ENCODE data around the gene KLF16. TPM values are rescaled to one million over a fixed set of nuclear protein-coding genes. Genes with fewer than 3 reads are reported as not detected.
"Not testable (repeated sequence)": the region's sequence is repeated elsewhere in the genome, so short reads cannot be mapped to it uniquely, and the experiment has no call there.

KLF16 gene
- total and polyA plus RNA-seq, 3 experiments from 2014 or later = 0.92 to 43.1 (median 42.8) TPM

- ChIA-PET CTCF (interaction anchor here (0.8 to 4.8 kb wide), 5 partner anchors 9 to 19 kb away, joined by 4 to 20 read pairs (median 5); no protein-coding TSS in a partner anchor), POLR2A (no interaction called here)
- H3K4me3 Mint-ChIP-seq = peak overlapping the region; percentile 94 to 100 (median 99)
- peak overlapping the region; percentile 70 for H3K4me3 ChIP-seq (ENCODE audit: low read length)
- H3K27me3 Mint-ChIP-seq = peaks cover 0 to 10% of the 10 kb centered on the region in 2 donors
- DNase-seq = peak in 2 of 5 donors; percentile 44 to 62
- H3K27ac ChIP-seq (ENCODE audit: low read depth, low read length) = peak overlapping the region; percentile 96
- H3K4me1 Mint-ChIP-seq = peaks cover 26 to 45% (median 28%) of the 10 kb centered on the region in 3 donors
- peaks cover 3 to 34% (median 6%) of the 10 kb centered on the region in 3 donors for H3K36me3 Mint-ChIP-seq
- H3K9me3 Mint-ChIP-seq = peaks cover 0 to 5% (median 0%) of the 10 kb centered on the region in 5 donors
- peaks cover 34% of the 10 kb centered on the region for H3K4me1 ChIP-seq (ENCODE audit: insufficient read depth, low read length)
- no peaks in the 10 kb centered on the region for H3K27me3 ChIP-seq (ENCODE audit: insufficient read depth, low read length, poor library complexity, severe bottlenecking)
- peak overlapping the region; percentile 96 to 100 (median 100) for H3K27ac Mint-ChIP-seq
- no peaks in the 10 kb centered on the region for H3K9me3 ChIP-seq (ENCODE audit: low read length)
- peaks cover 5% of the 10 kb centered on the region for H3K36me3 ChIP-seq (ENCODE audit: insufficient read depth, low read length)
These were observed 20.4 kb upstream of the KLF16 start for GRCh38 chr19:1883784-1884183.

DNA sequence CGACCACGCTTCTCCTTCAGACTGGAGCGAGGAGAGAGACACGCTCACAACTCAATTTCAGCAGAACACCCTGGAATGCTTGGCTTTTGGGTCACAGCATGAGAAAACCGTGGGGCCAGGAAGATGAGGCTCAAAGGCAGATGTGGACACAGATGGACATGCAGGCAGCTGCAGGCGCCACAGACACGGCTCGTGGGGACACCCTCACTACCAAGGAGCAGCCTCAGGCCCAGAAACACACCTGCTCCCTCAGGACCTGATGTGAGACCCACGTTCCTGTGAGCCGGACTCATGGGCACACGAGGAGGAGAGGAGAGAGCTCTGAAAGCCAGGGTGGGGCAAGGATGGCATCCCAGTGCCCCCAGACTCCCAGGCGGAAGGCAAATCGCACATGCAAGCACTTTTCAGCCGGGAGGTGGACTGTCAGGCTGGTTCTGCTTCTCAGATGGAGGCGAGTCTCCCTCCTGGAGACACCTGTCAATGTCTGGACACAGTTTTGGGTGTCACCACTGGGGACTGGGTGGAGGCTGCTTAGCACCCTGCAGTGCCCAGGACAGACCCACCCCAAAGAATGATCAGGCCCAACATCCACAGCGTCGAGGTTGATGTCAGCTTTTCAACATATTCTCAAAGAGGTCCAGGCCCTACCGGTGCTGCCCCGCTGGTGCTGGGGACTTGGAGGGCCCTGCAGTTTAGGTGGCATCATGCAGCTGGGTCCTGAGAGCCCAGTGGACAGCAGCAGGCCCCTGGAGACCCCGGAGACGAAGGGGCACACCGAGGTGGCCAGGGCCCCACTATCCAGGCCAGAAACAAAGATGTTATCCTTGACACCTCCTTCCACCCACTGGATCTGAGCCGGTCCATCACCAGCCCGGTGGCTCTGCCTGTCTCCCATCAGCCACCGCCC, 19.7 kb upstream of the KLF16 start:
- no peaks in the 10 kb centered on the region for H3K27me3 ChIP-seq (ENCODE audit: insufficient read depth, low read length, poor library complexity, severe bottlenecking)
- peaks cover 26 to 45% (median 28%) of the 10 kb centered on the region in 3 donors for H3K4me1 Mint-ChIP-seq
- H3K9me3 ChIP-seq (ENCODE audit: low read length) = no peaks in the 10 kb centered on the region
- peaks cover 0 to 10% of the 10 kb centered on the region in 2 donors for H3K27me3 Mint-ChIP-seq
- H3K27ac ChIP-seq (ENCODE audit: low read depth, low read length) = peak overlapping the region; percentile 96
- peaks cover 0 to 5% (median 0%) of the 10 kb centered on the region in 5 donors for H3K9me3 Mint-ChIP-seq
- peaks cover 34% of the 10 kb centered on the region for H3K4me1 ChIP-seq (ENCODE audit: insufficient read depth, low read length)
- DNase-seq = no peak
- POLR2A ChIA-PET = interaction anchor here (1.2 to 1.3 kb wide), 2 partner anchors 10 to 387 kb away, joined by 3 read pairs; no protein-coding TSS in a partner anchor
- peak overlapping the region; percentile 70 for H3K4me3 ChIP-seq (ENCODE audit: low read length)
- peaks cover 3 to 39% (median 6%) of the 10 kb centered on the region in 3 donors for H3K36me3 Mint-ChIP-seq
- H3K4me3 Mint-ChIP-seq = peak overlapping the region; percentile 94 to 100 (median 99)
- H3K27ac Mint-ChIP-seq = peak overlapping the region; percentile 96 to 100 (median 100)
- CTCF ChIA-PET = interaction anchor here (1.5 to 4.8 kb wide), 4 partner anchors 15 to 20 kb away, joined by 4 to 20 read pairs (median 13); no protein-coding TSS in a partner anchor
- H3K36me3 ChIP-seq (ENCODE audit: insufficient read depth, low read length) = peaks cover 5% of the 10 kb centered on the region

DNA sequence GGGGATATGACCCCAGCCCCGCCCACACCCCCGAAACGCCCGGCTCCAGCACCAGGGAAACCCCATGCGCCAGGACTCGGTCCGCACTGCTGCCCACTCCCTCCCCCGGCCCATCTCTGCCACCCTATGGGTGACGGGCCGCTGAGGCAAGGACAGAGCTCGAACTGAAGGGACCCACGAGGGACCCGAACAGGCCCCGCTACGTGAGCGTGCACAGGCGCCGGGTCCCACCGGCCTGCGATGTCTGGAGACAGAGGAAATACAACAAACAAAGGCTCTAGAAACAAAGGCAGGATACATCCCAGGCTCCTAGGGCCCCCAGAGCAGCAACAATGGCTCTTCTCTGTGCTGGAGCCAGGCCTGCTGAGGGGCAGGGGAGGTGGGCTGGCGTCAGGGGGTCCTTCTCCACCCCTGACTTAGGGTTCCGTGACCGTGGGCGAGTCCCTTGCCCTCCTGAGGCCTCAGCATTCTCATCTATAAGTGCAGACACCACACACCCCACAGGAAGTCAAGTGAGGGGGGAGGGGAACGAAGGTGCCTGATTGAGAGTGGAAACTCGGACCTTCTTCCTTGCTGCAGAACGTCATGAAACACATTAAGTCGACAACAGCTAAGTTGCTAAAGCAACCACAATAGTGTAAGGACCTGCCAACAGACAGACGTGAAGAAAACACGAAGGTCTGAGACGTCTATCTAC, 18.9 kb upstream of the KLF16 start:
- peaks cover 5% of the 10 kb centered on the region for H3K36me3 ChIP-seq (ENCODE audit: insufficient read depth, low read length)
- peaks cover 0 to 10% of the 10 kb centered on the region in 2 donors for H3K27me3 Mint-ChIP-seq

DNA sequence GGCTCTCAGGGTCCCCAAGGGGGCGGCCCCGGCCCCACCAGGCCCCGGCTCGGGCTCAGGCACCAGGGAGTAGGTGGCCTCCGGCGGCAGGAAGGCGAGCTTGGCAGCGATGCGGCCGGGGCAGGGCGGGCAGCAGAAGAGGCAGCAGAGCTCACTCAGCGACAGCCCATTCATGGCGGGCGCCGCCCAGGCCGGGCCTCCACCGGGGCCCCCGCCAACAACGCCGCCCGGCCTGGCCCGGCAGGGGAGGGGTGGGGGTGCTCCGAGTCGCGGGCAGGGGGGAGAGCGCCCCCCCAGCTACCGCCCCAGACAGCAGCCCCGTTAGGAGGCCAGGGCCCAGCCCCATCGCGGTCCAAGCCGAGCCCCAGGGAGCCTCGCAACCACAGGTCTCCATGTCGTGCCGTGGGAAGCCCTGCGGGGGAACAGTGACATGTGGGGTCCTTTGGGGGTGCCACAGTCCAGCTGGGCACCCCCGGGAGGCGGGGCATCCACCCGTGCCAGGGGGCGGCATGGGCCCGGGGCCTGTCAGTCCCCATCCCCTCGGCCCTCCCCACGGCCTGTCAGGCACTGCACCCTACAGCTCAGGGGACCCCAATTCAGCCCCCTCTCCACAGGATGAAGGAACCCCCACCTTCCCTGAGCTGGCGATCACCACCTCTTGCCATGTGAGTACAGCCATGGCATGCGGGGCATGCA, 18.2 kb upstream of the KLF16 start:
- peaks cover 28 to 47% (median 28%) of the 10 kb centered on the region in 3 donors for H3K4me1 Mint-ChIP-seq
- H3K27me3 Mint-ChIP-seq; H3K27me3 ChIP-seq (ENCODE audit: insufficient read depth, low read length, poor library complexity, severe bottlenecking); DNase-seq; H3K36me3 ChIP-seq (ENCODE audit: insufficient read depth, low read length); H3K9me3 ChIP-seq (ENCODE audit: low read length); H3K9me3 Mint-ChIP-seq: not testable (repeated sequence)
- H3K27ac Mint-ChIP-seq = peak overlapping the region; percentile 96 to 100 (median 100)
- H3K36me3 Mint-ChIP-seq = peaks cover 3 to 43% (median 6%) of the 10 kb centered on the region in 3 donors
- peak overlapping the region; percentile 96 for H3K27ac ChIP-seq (ENCODE audit: low read depth, low read length)
- H3K4me3 ChIP-seq (ENCODE audit: low read length) = peak overlapping the region; percentile 70
- CTCF ChIA-PET = interaction anchor here (2.3 to 4.8 kb wide), 2 partner anchors 17 to 21 kb away, joined by 9 to 17 read pairs; no protein-coding TSS in a partner anchor
- peaks cover 36% of the 10 kb centered on the region for H3K4me1 ChIP-seq (ENCODE audit: insufficient read depth, low read length)
- POLR2A ChIA-PET = interaction anchor here (0.6 to 1.3 kb wide), 4 partner anchors 11 to 389 kb away, joined by 3 to 7 read pairs (median 3); no protein-coding TSS in a partner anchor
- peak overlapping the region; percentile 94 to 100 (median 99) for H3K4me3 Mint-ChIP-seq

More for the DNA sequence above, 18.9 kb upstream of the KLF16 start:
- Histone ChIP-seq H3K27ac (ENCODE audit: low read depth, low read length) (peak overlapping the region; percentile 96), H3K4me1 (ENCODE audit: insufficient read depth, low read length) (peaks cover 34% of the 10 kb centered on the region), H3K9me3 (ENCODE audit: low read length) (no peaks in the 10 kb centered on the region), H3K4me3 (ENCODE audit: low read length) (peak overlapping the region; percentile 70), H3K27me3 (ENCODE audit: insufficient read depth, low read length, poor library complexity, severe bottlenecking) (no peaks in the 10 kb centered on the region)
- H3K4me3 Mint-ChIP-seq = peak overlapping the region; percentile 94 to 100 (median 99)
- H3K27ac Mint-ChIP-seq = peak overlapping the region; percentile 96 to 100 (median 100)
- peaks cover 3 to 41% (median 6%) of the 10 kb centered on the region in 3 donors for H3K36me3 Mint-ChIP-seq
- peak; percentile 70 to 93 (median 88) for DNase-seq
- POLR2A ChIA-PET = interaction anchor here (0.6 to 1.3 kb wide), 5 partner anchors 10 to 807 kb away, joined by 3 to 7 read pairs (median 3); no protein-coding TSS in a partner anchor
- peaks cover 0 to 5% (median 0%) of the 10 kb centered on the region in 5 donors for H3K9me3 Mint-ChIP-seq
- CTCF ChIA-PET = interaction anchor here (2.3 to 4.8 kb wide), 2 partner anchors 17 to 21 kb away, joined by 9 to 17 read pairs; no protein-coding TSS in a partner anchor
- peaks cover 26 to 45% (median 28%) of the 10 kb centered on the region in 3 donors for H3K4me1 Mint-ChIP-seq

- Histone ChIP-seq H3K4me3 (ENCODE audit: low read length) (no peak overlapping the region), H3K27ac (ENCODE audit: low read depth, low read length) (no peak overlapping the region), H3K27me3 (ENCODE audit: insufficient read depth, low read length, poor library complexity, severe bottlenecking) (no peaks in the 10 kb centered on the region), H3K4me1 (ENCODE audit: insufficient read depth, low read length) (peaks cover 37% of the 10 kb centered on the region), H3K9me3 (ENCODE audit: low read length) (no peaks in the 10 kb centered on the region), H3K36me3 (ENCODE audit: insufficient read depth, low read length) (peaks cover 5% of the 10 kb centered on the region)
- CTCF ChIA-PET = interaction anchor here (0.5 to 4.8 kb wide), 4 partner anchors 16 to 429 kb away, joined by 3 to 17 read pairs (median 6); no protein-coding TSS in a partner anchor
- H3K9me3 Mint-ChIP-seq = peaks cover 0 to 5% (median 0%) of the 10 kb centered on the region in 5 donors
- no peak for DNase-seq
- H3K36me3 Mint-ChIP-seq = peaks cover 3 to 48% (median 6%) of the 10 kb centered on the region in 3 donors
- peaks cover 32 to 54% (median 33%) of the 10 kb centered on the region in 3 donors for H3K4me1 Mint-ChIP-seq
- peaks cover 0 to 11% of the 10 kb centered on the region in 2 donors for H3K27me3 Mint-ChIP-seq
- POLR2A ChIA-PET = interaction anchor here (0.6 kb wide), 1 partner anchor 17 kb away, joined by 7 read pairs; no protein-coding TSS in a partner anchor
- peak overlapping the region in 6 of 7 donors; percentile 18 to 58 (median 42) for H3K4me3 Mint-ChIP-seq
- peak overlapping the region in 5 of 8 donors; percentile 7 to 89 (median 66) for H3K27ac Mint-ChIP-seq
These were observed 17.4 kb upstream of the KLF16 start for GRCh38 chr19:1880611-1881392.

DNA sequence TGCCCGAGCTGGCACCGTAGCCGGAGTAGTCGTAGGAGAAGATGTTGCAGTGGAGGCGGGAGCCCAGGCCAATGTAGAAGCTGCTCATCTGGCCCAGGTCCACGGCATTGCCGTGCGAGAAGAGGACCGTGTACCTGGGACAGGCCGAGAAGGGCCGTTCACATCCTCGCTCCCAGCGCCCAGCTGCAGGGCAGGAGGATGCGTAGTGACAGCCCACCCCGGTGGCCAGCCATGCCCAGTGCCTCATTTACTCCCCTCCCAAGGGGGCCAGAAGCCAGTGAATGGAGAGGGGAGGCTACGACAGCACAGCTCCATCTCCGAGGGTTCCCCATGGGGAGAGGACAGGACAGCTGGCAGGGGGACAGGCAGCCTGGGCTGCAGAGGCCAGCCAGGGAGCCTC, 16.6 kb upstream of the KLF16 start:
- H3K27ac ChIP-seq (ENCODE audit: low read depth, low read length); H3K4me3 ChIP-seq (ENCODE audit: low read length); H3K9me3 ChIP-seq (ENCODE audit: low read length); H3K36me3 ChIP-seq (ENCODE audit: insufficient read depth, low read length); CTCF ChIA-PET; H3K9me3 Mint-ChIP-seq; DNase-seq; H3K27me3 ChIP-seq (ENCODE audit: insufficient read depth, low read length, poor library complexity, severe bottlenecking): not testable (repeated sequence)
- peak overlapping the region in 4 of 8 donors; percentile 7 to 80 (median 48) for H3K27ac Mint-ChIP-seq
- H3K4me1 Mint-ChIP-seq = peaks cover 35 to 54% (median 38%) of the 10 kb centered on the region in 3 donors
- POLR2A ChIA-PET = interaction anchor here (0.6 kb wide), 1 partner anchor 18 kb away, joined by 7 read pairs; no protein-coding TSS in a partner anchor
- H3K4me3 Mint-ChIP-seq = peak overlapping the region in 5 of 7 donors; percentile 12 to 73 (median 38)
- H3K4me1 ChIP-seq (ENCODE audit: insufficient read depth, low read length) = peaks cover 35% of the 10 kb centered on the region
- H3K27me3 Mint-ChIP-seq = peaks cover 0 to 11% of the 10 kb centered on the region in 2 donors
- peaks cover 3 to 55% (median 6%) of the 10 kb centered on the region in 3 donors for H3K36me3 Mint-ChIP-seq
